H9 (cell line): Measurements from ENCODE around the gene KCNJ10. TPM values are rescaled to one million over a fixed set of nuclear protein-coding genes. Genes with fewer than 3 reads are reported as not detected.

Experiments used
- DNase-seq: peaks from one replicate; pipeline ENCODE4 v3.0.0-alpha.2; 2017
- H2AFZ ChIP-seq: one replicate; pipeline ENCODE4 v1.6.1; 2013; ENCODE audit warnings: mild to moderate bottlenecking, low read length, control low read depth, moderate library complexity
- H2AK5ac ChIP-seq: 2 replicates; pipeline ENCODE4 v1.6.1; 2013; ENCODE audit warnings: low read length, control low read depth, mixed read lengths; ENCODE audit not compliant: insufficient read length
- H2BK120ac ChIP-seq: one replicate; pipeline ENCODE4 v1.6.1; 2013; ENCODE audit warnings: low read depth, mild to moderate bottlenecking, low read length, control low read depth, inconsistent platforms; ENCODE audit not compliant: poor library complexity, severe bottlenecking
- H2BK12ac ChIP-seq: 2 replicates; pipeline ENCODE4 v1.6.1; 2013; ENCODE audit warnings: low read length, control low read depth, mixed read lengths, low read depth; ENCODE audit not compliant: insufficient read length
- H2BK15ac ChIP-seq: 2 replicates; pipeline ENCODE4 v1.6.1; 2013; ENCODE audit warnings: low read depth, low read length, control low read depth
- H2BK20ac ChIP-seq: one replicate; pipeline ENCODE4 v1.6.1; 2013; ENCODE audit warnings: low read depth, mild to moderate bottlenecking, low read length, control low read depth, inconsistent platforms; ENCODE audit not compliant: poor library complexity, severe bottlenecking
- H2BK5ac ChIP-seq: 2 replicates; pipeline ENCODE4 v1.6.1; 2013; ENCODE audit warnings: low read length, control low read depth, mixed read lengths; ENCODE audit not compliant: insufficient read length
- H3K14ac ChIP-seq: 2 replicates; pipeline ENCODE4 v1.6.1; 2013; ENCODE audit warnings: low read length, control low read depth; ENCODE audit not compliant: insufficient read depth
- H3K18ac ChIP-seq: 2 replicates; pipeline ENCODE4 v1.6.1; 2013; ENCODE audit warnings: low read depth, mild to moderate bottlenecking, mixed read lengths, low read length, control low read depth; ENCODE audit not compliant: insufficient read length
- H3K23ac ChIP-seq: 2 replicates; pipeline ENCODE4 v1.6.1; 2013; ENCODE audit warnings: low read length, control low read depth, mixed read lengths, low read depth; ENCODE audit not compliant: insufficient read length
- H3K23me2 ChIP-seq: 2 replicates; pipeline ENCODE4 v1.6.1; 2013; ENCODE audit warnings: low read depth, mild to moderate bottlenecking, mixed read lengths, low read length, control low read depth; ENCODE audit not compliant: insufficient read length, poor library complexity, severe bottlenecking
- H3K27ac ChIP-seq: 2 replicates; pipeline ENCODE4 v1.5.1; 2013; ENCODE audit warnings: low read length, control low read depth, mixed read lengths, low read depth; ENCODE audit not compliant: insufficient read length
- H3K27me3 ChIP-seq: 2 replicates; pipeline ENCODE4 v1.6.1; 2013; ENCODE audit warnings: low read length, control low read depth, inconsistent platforms; ENCODE audit not compliant: insufficient read depth
- H3K4ac ChIP-seq: 2 replicates; pipeline ENCODE4 v1.6.1; 2013; ENCODE audit warnings: low read depth, mild to moderate bottlenecking, control low read depth, inconsistent platforms, low read length, moderate library complexity
- H3K4me1 ChIP-seq: 2 replicates; pipeline ENCODE4 v1.6.1; 2013; ENCODE audit warnings: low read length, control low read depth, inconsistent platforms; ENCODE audit not compliant: insufficient read depth
- H3K4me2 ChIP-seq: 2 replicates; pipeline ENCODE4 v1.6.1; 2013; ENCODE audit warnings: low read length, control low read depth, mixed read lengths; ENCODE audit not compliant: insufficient read length, insufficient read depth
- H3K56ac ChIP-seq: 2 replicates; pipeline ENCODE4 v1.6.1; 2013; ENCODE audit warnings: low read depth, mild to moderate bottlenecking, mixed read lengths, low read length, control low read depth; ENCODE audit not compliant: insufficient read length
- H3K79me1 ChIP-seq: 2 replicates; pipeline ENCODE4 v1.6.1; 2013; ENCODE audit warnings: low read depth, mild to moderate bottlenecking, moderate library complexity, low read length, control low read depth, inconsistent platforms; ENCODE audit not compliant: insufficient read depth, poor library complexity, severe bottlenecking
- H3K79me2 ChIP-seq: 2 replicates; pipeline ENCODE4 v1.6.1; 2013; ENCODE audit warnings: low read length, control low read depth, inconsistent platforms; ENCODE audit not compliant: insufficient read depth
- H3K9ac ChIP-seq: 2 replicates; pipeline ENCODE4 v1.6.1; 2013; ENCODE audit warnings: low read length, control low read depth, mixed read lengths; ENCODE audit not compliant: insufficient read length; ENCODE audit errors: extremely low read depth
- H3K9me3 ChIP-seq: one replicate; pipeline ENCODE4 v1.6.1; 2013; ENCODE audit warnings: low read depth, low read length, inconsistent platforms; ENCODE audit not compliant: control insufficient read depth
- H3T11ph ChIP-seq: one replicate; pipeline ENCODE4 v1.6.1; 2013; ENCODE audit warnings: mild to moderate bottlenecking, low read length, control low read depth, inconsistent platforms
- H4K20me1 ChIP-seq: one replicate; pipeline ENCODE4 v1.6.1; 2013; ENCODE audit not compliant: control insufficient read depth, insufficient read length, insufficient read depth
- H4K5ac ChIP-seq: 2 replicates; pipeline ENCODE4 v1.6.1; 2013; ENCODE audit warnings: low read depth, mild to moderate bottlenecking, mixed read lengths, low read length, control low read depth; ENCODE audit not compliant: insufficient read length
- H4K8ac ChIP-seq: replicated peaks from 2 replicates; pipeline ENCODE4 v1.6.1; 2013; ENCODE audit warnings: low read length, control low read depth, mixed read lengths, low read depth; ENCODE audit not compliant: insufficient read length
- H4K91ac ChIP-seq: 2 replicates; pipeline ENCODE4 v1.6.1; 2013; ENCODE audit warnings: low read depth, mild to moderate bottlenecking, moderate library complexity, mixed read lengths, low read length, control low read depth; ENCODE audit not compliant: insufficient read length
- H3K27ac Mint-ChIP-seq, 3 experiments: 2 replicates in 2 of 3; 3 replicates in 1 of 3; pipeline ENCODE4 v1.8.0; 2020 to 2021; ENCODE audit warnings: mixed read lengths in 3 of 3, mild to moderate bottlenecking in 1 of 3, moderate library complexity in 1 of 3
- H3K27me3 Mint-ChIP-seq: 2 replicates; pipeline ENCODE4 v1.8.0; 2021; ENCODE audit warnings: low read depth, mild to moderate bottlenecking, moderate library complexity, mixed read lengths
- H3K36me3 Mint-ChIP-seq, 3 experiments: 2 replicates in 2 of 3; 3 replicates in 1 of 3; pipeline ENCODE4 v1.8.0; 2020 to 2021; ENCODE audit warnings: low read depth in 3 of 3, mixed read lengths in 3 of 3; ENCODE audit not compliant: insufficient read depth in 1 of 3
- H3K4me1 Mint-ChIP-seq, 2 experiments: 2 replicates each; pipeline ENCODE4 v1.8.0; 2020; ENCODE audit warnings: mixed read lengths in 2 of 2
- H3K4me3 Mint-ChIP-seq, 2 experiments: 2 replicates in 1 of 2; 3 replicates in 1 of 2; pipeline ENCODE4 v1.8.0; 2020 to 2021; ENCODE audit warnings: mild to moderate bottlenecking in 2 of 2, mixed read lengths in 2 of 2, moderate library complexity in 1 of 2
- H3K9me3 Mint-ChIP-seq, 2 experiments: 2 replicates in 1 of 2; 3 replicates in 1 of 2; pipeline ENCODE4 v1.8.0; 2020; ENCODE audit warnings: mild to moderate bottlenecking in 2 of 2, mixed read lengths in 2 of 2, moderate library complexity in 1 of 2
- WGBS: extraction: QIAGEN DNeasy Blood & Tissue Kit; methylation state at CpG from one replicate; pipeline ENCODE4 v1.1.7; 2013; ENCODE audit warnings: missing lambda C conversion rate, low lambda C conversion rate, mixed read lengths; ENCODE audit not compliant: insufficient read length; ENCODE audit errors: extremely low coverage; 5-methylcytosine and 5-hydroxymethylcytosine counted together
- total RNA-seq: library from RNA; stranded (reverse); gene quantifications from 2 replicates; pipeline ENCODE4 v1.2.1, GENCODE V29; 2021
- TF ChIP-seq, protein P1 (sequence below): fragments of 200-600 bp; sonication (generic); conservative IDR thresholded peaks from 3 replicates; pipeline ENCODE4 v1.8.0; 2021; ENCODE audit warnings: antibody characterized with exemption, mild to moderate bottlenecking

Gene KCNJ10
- total RNA-seq, 1 experiment from 2014 or later = 0.44 TPM

DNA sequence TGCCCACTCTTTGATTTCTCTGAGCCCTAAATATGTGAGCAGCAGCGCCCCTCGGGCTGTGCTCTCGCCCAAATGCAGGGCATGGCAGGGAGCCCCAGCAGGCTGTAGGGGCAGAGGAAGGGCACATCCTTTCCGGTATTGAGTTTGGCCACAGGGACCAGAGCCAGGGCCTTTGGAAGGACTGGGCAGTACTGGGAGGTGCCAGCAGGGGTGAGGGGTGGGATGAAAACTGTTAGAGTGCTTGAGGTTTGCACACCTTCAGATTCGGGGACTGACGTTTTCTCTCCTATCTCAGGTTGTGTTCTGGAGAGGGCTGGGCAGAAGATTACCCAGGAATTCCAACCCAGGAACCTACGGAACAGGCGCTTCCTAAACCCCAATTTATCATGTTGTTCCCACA lies 43.4 kb upstream of the KCNJ10 start:
- Histone ChIP-seq H2AFZ (no peak overlapping the region), H3T11ph (no peak overlapping the region), H4K5ac (no peak overlapping the region), H4K8ac (no peak overlapping the region), H2BK5ac (no peak overlapping the region), H3K27ac (no peak overlapping the region), H3K27me3 (no peaks in the 10 kb centered on the region), H3K4me1 (peaks cover 20% of the 10 kb centered on the region; the same call in 1 of the 2 replicates), H2BK15ac (no peak overlapping the region), H3K18ac (no peak overlapping the region), H2BK12ac (no peak overlapping the region), H4K20me1 (no peaks in the 10 kb centered on the region), H3K9ac (no peak overlapping the region), H3K79me2 (no peaks in the 10 kb centered on the region), H2BK20ac (no peak overlapping the region), H3K23ac (no peak overlapping the region), H3K56ac (no peak overlapping the region), H3K4me2 (no peak overlapping the region), H3K23me2 (no peaks in the 10 kb centered on the region), H2AK5ac (no peak overlapping the region), H3K4ac (no peak overlapping the region), H2BK120ac (no peak overlapping the region), H3K9me3 (no peaks in the 10 kb centered on the region), H3K79me1 (no peaks in the 10 kb centered on the region), H3K14ac (no peak overlapping the region), H4K91ac (no peak overlapping the region)
- H3K36me3 Mint-ChIP-seq = peaks cover 0 to 4% (median 0%) of the 10 kb centered on the region in 3 experiments; a peak in 2 of 7 replicates
- peaks cover 2% of the 10 kb centered on the region for H3K27me3 Mint-ChIP-seq
- peak overlapping the region in 1 of 3 experiments; percentile 59; a peak in 1 of 7 replicates for H3K27ac Mint-ChIP-seq
- peak overlapping the region in 1 of 2 experiments; percentile 46; a peak in 1 of 5 replicates for H3K4me3 Mint-ChIP-seq
- no CpG with 5 or more reads among the region's 8 CpGs for WGBS
- H3K9me3 Mint-ChIP-seq = no peaks in the 10 kb centered on the region
- no peak for DNase-seq
- peaks cover 81 to 87% of the 10 kb centered on the region in 2 experiments for H3K4me1 Mint-ChIP-seq
- TF ChIP-seq, protein P1, sequence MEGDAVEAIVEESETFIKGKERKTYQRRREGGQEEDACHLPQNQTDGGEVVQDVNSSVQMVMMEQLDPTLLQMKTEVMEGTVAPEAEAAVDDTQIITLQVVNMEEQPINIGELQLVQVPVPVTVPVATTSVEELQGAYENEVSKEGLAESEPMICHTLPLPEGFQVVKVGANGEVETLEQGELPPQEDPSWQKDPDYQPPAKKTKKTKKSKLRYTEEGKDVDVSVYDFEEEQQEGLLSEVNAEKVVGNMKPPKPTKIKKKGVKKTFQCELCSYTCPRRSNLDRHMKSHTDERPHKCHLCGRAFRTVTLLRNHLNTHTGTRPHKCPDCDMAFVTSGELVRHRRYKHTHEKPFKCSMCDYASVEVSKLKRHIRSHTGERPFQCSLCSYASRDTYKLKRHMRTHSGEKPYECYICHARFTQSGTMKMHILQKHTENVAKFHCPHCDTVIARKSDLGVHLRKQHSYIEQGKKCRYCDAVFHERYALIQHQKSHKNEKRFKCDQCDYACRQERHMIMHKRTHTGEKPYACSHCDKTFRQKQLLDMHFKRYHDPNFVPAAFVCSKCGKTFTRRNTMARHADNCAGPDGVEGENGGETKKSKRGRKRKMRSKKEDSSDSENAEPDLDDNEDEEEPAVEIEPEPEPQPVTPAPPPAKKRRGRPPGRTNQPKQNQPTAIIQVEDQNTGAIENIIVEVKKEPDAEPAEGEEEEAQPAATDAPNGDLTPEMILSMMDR = peak; percentile 35; the same call in 2 of the 3 replicates
